GM23338 (cell line): ENCODE measurements around the gene ACVR2A. TPM values are rescaled to one million over a fixed set of nuclear protein-coding genes. Genes with fewer than 3 reads are reported as not detected.

Experiments used
- ATAC-seq: fragments of 200-7000 bp; cut with Tn5 transposase; 3 replicates; pipeline ENCODE4 v1.9.1; 2020
- DNase-seq: peaks from one replicate; pipeline ENCODE4 v3.0.0-alpha.2; 2015; ENCODE audit warnings: low spot score
- H2AFZ ChIP-seq: fragments of 200-600 bp; sonication (generic); 2 replicates; pipeline ENCODE4 v1.8.0; 2016; ENCODE audit warnings: antibody characterized with exemption, mild to moderate bottlenecking, moderate library complexity
- H3F3A ChIP-seq: fragments of 200-600 bp; sonication (generic); replicated peaks from 2 replicates; pipeline ENCODE4 v1.8.0; 2017; ENCODE audit warnings: antibody characterized with exemption, mixed run types, low read depth
- H3K27ac ChIP-seq: fragments of 200-600 bp; sonication (generic); 2 replicates; pipeline ENCODE4 v1.6.1; 2016; ENCODE audit warnings: low read depth
- H3K27me3 ChIP-seq: fragments of 200-600 bp; sonication (generic); 2 replicates; pipeline ENCODE4 v1.8.0; 2016; ENCODE audit warnings: mild to moderate bottlenecking, mixed run types, moderate library complexity; ENCODE audit not compliant: insufficient read depth
- H3K36me3 ChIP-seq: fragments of 200-600 bp; sonication (generic); 2 replicates; pipeline ENCODE4 v1.8.0; 2016; ENCODE audit warnings: mild to moderate bottlenecking; ENCODE audit not compliant: insufficient read depth
- H3K4me1 ChIP-seq: fragments of 200-600 bp; sonication (generic); 2 replicates; pipeline ENCODE4 v1.8.0; 2016; ENCODE audit warnings: mild to moderate bottlenecking, moderate library complexity; ENCODE audit not compliant: insufficient read depth
- H3K4me2 ChIP-seq: fragments of 200-600 bp; sonication (generic); 2 replicates; pipeline ENCODE4 v1.7.1; 2017; ENCODE audit warnings: mixed run types
- H3K4me3 ChIP-seq: fragments of 200-600 bp; sonication (generic); 2 replicates; pipeline ENCODE4 v1.6.1; 2016; ENCODE audit warnings: mixed run types
- H3K79me2 ChIP-seq: fragments of 200-600 bp; sonication (generic); replicated peaks from 2 replicates; pipeline ENCODE4 v1.8.0; 2017; ENCODE audit warnings: mild to moderate bottlenecking; ENCODE audit not compliant: insufficient read depth
- H3K9me2 ChIP-seq: fragments of 200-600 bp; sonication (generic); 2 replicates; pipeline ENCODE4 v1.8.0; 2017; ENCODE audit not compliant: insufficient read depth
- H4K20me1 ChIP-seq: fragments of 200-600 bp; sonication (generic); replicated peaks from 2 replicates; pipeline ENCODE4 v1.8.0; 2017; ENCODE audit warnings: mild to moderate bottlenecking; ENCODE audit not compliant: insufficient read depth
- H3K27ac Mint-ChIP-seq: 2 replicates; pipeline ENCODE4 v1.8.0; 2020; ENCODE audit warnings: inconsistent platforms, mild to moderate bottlenecking, moderate library complexity, mixed read lengths
- H3K27me3 Mint-ChIP-seq: 3 replicates; pipeline ENCODE4 v1.8.0; 2022; ENCODE audit warnings: low read depth, mild to moderate bottlenecking, moderate library complexity, mixed read lengths, inconsistent platforms; ENCODE audit not compliant: insufficient read depth, poor library complexity
- H3K36me3 Mint-ChIP-seq: 3 replicates; pipeline ENCODE4 v1.8.0; 2021; ENCODE audit warnings: low read depth, mild to moderate bottlenecking, inconsistent platforms, moderate library complexity, mixed read lengths
- H3K4me1 Mint-ChIP-seq: 3 replicates; pipeline ENCODE4 v1.8.0; 2020; ENCODE audit warnings: mild to moderate bottlenecking, inconsistent platforms, mixed read lengths
- H3K4me3 Mint-ChIP-seq: 3 replicates; pipeline ENCODE4 v1.8.0; 2021; ENCODE audit warnings: moderate library complexity, mild to moderate bottlenecking, inconsistent platforms, mixed read lengths
- H3K9me3 Mint-ChIP-seq: 3 replicates; pipeline ENCODE4 v1.8.0; 2020; ENCODE audit warnings: moderate library complexity, mild to moderate bottlenecking, inconsistent platforms, mixed read lengths
- CREB1 ChIP-seq: fragments of 250-450 bp; sonication (Bioruptor Pico); IDR thresholded peaks from 2 replicates; pipeline ENCODE4 v1.5.0; 2020; ENCODE audit warnings: low read depth, mild to moderate bottlenecking, moderate library complexity
- EZH2phosphoT487 ChIP-seq: fragments of 200-600 bp; sonication (generic); IDR thresholded peaks from one replicate; pipeline ENCODE4 v1.8.1; 2018; ENCODE audit warnings: antibody characterized with exemption; ENCODE audit not compliant: unreplicated experiment
- JUNB ChIP-seq: IDR thresholded peaks from one replicate; pipeline ENCODE4 v1.6.1; 2016; ENCODE audit warnings: antibody characterized with exemption; ENCODE audit not compliant: unreplicated experiment
- NANOG ChIP-seq: IDR thresholded peaks from 2 replicates; pipeline ENCODE4 v1.6.1; 2016; ENCODE audit warnings: antibody characterized with exemption, borderline replicate concordance
- POLR2AphosphoS5 ChIP-seq: IDR thresholded peaks from 2 replicates; pipeline ENCODE4 v1.6.1; 2016; ENCODE audit warnings: antibody characterized with exemption, low read depth
- ZNF331 ChIP-seq: fragments of 250-450 bp; sonication (Bioruptor Pico); IDR thresholded peaks from 2 replicates; pipeline ENCODE4 v1.5.0; 2020; ENCODE audit warnings: low read depth, mild to moderate bottlenecking, moderate library complexity
- polyA plus RNA-seq: library from polyadenylated mRNA; unstranded; fragments of >200 nt; fragmentation: Nextera tagmentation; extraction: Ambion mirVana; gene quantifications from 2 replicates; pipeline ENCODE4 v1.2.1, GENCODE V29; 2016
- total RNA-seq: library from RNA; depleted of rRNA; stranded (reverse); fragments of >200 nt; shearing (Covaris generic); gene quantifications from 2 replicates; pipeline ENCODE4 v1.2.3, GENCODE V29; 2014
- TF ChIP-seq, protein P1 (sequence below), 2 experiments: fragments of 200-600 bp in 1 of 2; sonication (generic) in 1 of 2; conservative IDR thresholded peaks; 2 replicates each; pipeline versions ENCODE4 v1.5.1 to v1.6.1; 2016 to 2017; ENCODE audit warnings: antibody characterized with exemption in 2 of 2, low read depth in 2 of 2, mild to moderate bottlenecking in 2 of 2, moderate library complexity in 1 of 2
- TF ChIP-seq, protein P2 (sequence below): fragments of 250-450 bp; sonication (Bioruptor Pico); IDR thresholded peaks from 2 replicates; pipeline ENCODE4 v1.5.0; 2020; ENCODE audit warnings: mild to moderate bottlenecking, moderate library complexity
- TF ChIP-seq, protein P3 (sequence below): IDR thresholded peaks from one replicate; pipeline ENCODE4 v1.6.1; 2018; ENCODE audit warnings: antibody characterized with exemption; ENCODE audit not compliant: unreplicated experiment

Gene ACVR2A
- total and polyA plus RNA-seq, 2 experiments from 2014 or later: 11.8 to 15.6 TPM

GRCh38 chr2:147854557-147855134 lies 9.8 kb downstream of the ACVR2A start (continued):
- TF ChIP-seq POLR2AphosphoS5 (no peak), CREB1 (no peak), ZNF331 (no peak), EZH2phosphoT487 (no peak)
- TF ChIP-seq, protein P1, sequence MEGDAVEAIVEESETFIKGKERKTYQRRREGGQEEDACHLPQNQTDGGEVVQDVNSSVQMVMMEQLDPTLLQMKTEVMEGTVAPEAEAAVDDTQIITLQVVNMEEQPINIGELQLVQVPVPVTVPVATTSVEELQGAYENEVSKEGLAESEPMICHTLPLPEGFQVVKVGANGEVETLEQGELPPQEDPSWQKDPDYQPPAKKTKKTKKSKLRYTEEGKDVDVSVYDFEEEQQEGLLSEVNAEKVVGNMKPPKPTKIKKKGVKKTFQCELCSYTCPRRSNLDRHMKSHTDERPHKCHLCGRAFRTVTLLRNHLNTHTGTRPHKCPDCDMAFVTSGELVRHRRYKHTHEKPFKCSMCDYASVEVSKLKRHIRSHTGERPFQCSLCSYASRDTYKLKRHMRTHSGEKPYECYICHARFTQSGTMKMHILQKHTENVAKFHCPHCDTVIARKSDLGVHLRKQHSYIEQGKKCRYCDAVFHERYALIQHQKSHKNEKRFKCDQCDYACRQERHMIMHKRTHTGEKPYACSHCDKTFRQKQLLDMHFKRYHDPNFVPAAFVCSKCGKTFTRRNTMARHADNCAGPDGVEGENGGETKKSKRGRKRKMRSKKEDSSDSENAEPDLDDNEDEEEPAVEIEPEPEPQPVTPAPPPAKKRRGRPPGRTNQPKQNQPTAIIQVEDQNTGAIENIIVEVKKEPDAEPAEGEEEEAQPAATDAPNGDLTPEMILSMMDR (conservative IDR thresholded peaks at IDR 0.05; ENCODE audit: low read depth in 2 of 2): no peak

DNA sequence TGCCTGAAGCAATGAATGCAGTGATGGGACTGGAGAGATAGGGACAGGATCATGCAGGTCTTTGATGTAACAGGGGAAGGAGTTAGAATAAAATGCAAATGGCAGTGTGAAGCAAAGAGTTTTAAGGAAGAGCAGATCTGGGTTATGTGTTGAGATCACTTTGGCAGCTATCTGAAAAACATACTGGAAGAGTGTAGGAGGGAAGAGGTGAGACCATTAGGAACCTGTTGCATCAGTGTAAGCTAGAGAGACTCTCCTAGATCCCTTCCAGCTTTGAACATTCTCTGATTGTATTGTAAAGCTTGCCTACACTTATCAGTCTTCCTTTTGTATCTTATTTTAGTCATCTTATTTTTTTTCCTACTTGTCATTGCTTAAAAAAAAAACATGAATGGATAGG lies 10.5 kb downstream of the ACVR2A start:
- ATAC-seq (peak; percentile 20; the same call in 1 of the 3 replicates), DNase-seq (no peak)
- no peaks in the 10 kb centered on the region for H3K36me3 Mint-ChIP-seq
- Histone ChIP-seq H3K36me3 (no peaks in the 10 kb centered on the region), H3F3A (no peaks in the 10 kb centered on the region), H3K4me3 (no peak overlapping the region), H3K4me1 (peaks cover 45% of the 10 kb centered on the region), H3K9me2 (no peaks in the 10 kb centered on the region), H2AFZ (no peak overlapping the region), H3K27ac (no peak overlapping the region), H4K20me1 (no peaks in the 10 kb centered on the region; the same call in none of the 2 replicates), H3K79me2 (peaks cover 96% of the 10 kb centered on the region), H3K27me3 (no peaks in the 10 kb centered on the region), H3K4me2 (no peak overlapping the region)
- H3K4me3 Mint-ChIP-seq: no peak overlapping the region
- peak overlapping the region; percentile 1; the same call in 1 of the 2 replicates for H3K27ac Mint-ChIP-seq
- H3K4me1 Mint-ChIP-seq: peaks cover 47% of the 10 kb centered on the region
- H3K27me3 Mint-ChIP-seq: no peaks in the 10 kb centered on the region
- no peaks in the 10 kb centered on the region for H3K9me3 Mint-ChIP-seq
- TF ChIP-seq CREB1 (no peak), EZH2phosphoT487 (no peak), NANOG (no peak), ZNF331 (no peak), JUNB (no peak), POLR2AphosphoS5 (no peak)
- TF ChIP-seq, protein P2, sequence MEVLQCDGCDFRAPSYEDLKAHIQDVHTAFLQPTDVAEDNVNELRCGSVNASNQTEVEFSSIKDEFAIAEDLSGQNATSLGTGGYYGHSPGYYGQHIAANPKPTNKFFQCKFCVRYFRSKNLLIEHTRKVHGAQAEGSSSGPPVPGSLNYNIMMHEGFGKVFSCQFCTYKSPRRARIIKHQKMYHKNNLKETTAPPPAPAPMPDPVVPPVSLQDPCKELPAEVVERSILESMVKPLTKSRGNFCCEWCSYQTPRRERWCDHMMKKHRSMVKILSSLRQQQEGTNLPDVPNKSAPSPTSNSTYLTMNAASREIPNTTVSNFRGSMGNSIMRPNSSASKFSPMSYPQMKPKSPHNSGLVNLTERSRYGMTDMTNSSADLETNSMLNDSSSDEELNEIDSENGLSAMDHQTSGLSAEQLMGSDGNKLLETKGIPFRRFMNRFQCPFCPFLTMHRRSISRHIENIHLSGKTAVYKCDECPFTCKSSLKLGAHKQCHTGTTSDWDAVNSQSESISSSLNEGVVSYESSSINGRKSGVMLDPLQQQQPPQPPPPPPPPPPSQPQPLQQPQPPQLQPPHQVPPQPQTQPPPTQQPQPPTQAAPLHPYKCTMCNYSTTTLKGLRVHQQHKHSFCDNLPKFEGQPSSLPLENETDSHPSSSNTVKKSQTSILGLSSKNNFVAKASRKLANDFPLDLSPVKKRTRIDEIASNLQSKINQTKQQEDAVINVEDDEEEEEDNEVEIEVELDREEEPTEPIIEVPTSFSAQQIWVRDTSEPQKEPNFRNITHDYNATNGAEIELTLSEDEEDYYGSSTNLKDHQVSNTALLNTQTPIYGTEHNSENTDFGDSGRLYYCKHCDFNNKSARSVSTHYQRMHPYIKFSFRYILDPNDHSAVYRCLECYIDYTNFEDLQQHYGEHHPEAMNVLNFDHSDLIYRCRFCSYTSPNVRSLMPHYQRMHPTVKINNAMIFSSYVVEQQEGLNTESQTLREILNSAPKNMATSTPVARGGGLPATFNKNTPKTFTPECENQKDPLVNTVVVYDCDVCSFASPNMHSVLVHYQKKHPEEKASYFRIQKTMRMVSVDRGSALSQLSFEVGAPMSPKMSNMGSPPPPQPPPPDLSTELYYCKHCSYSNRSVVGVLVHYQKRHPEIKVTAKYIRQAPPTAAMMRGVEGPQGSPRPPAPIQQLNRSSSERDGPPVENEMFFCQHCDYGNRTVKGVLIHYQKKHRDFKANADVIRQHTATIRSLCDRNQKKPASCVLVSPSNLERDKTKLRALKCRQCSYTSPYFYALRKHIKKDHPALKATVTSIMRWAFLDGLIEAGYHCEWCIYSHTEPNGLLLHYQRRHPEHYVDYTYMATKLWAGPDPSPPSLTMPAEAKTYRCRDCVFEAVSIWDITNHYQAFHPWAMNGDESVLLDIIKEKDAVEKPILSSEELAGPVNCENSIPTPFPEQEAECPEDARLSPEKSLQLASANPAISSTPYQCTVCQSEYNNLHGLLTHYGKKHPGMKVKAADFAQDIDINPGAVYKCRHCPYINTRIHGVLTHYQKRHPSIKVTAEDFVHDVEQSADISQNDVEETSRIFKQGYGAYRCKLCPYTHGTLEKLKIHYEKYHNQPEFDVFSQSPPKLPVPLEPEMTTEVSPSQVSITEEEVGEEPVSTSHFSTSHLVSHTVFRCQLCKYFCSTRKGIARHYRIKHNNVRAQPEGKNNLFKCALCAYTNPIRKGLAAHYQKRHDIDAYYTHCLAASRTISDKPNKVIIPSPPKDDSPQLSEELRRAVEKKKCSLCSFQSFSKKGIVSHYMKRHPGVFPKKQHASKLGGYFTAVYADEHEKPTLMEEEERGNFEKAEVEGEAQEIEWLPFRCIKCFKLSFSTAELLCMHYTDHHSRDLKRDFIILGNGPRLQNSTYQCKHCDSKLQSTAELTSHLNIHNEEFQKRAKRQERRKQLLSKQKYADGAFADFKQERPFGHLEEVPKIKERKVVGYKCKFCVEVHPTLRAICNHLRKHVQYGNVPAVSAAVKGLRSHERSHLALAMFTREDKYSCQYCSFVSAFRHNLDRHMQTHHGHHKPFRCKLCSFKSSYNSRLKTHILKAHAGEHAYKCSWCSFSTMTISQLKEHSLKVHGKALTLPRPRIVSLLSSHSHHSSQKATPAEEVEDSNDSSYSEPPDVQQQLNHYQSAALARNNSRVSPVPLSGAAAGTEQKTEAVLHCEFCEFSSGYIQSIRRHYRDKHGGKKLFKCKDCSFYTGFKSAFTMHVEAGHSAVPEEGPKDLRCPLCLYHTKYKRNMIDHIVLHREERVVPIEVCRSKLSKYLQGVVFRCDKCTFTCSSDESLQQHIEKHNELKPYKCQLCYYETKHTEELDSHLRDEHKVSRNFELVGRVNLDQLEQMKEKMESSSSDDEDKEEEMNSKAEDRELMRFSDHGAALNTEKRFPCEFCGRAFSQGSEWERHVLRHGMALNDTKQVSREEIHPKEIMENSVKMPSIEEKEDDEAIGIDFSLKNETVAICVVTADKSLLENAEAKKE: no peak
- TF ChIP-seq, protein P3, sequence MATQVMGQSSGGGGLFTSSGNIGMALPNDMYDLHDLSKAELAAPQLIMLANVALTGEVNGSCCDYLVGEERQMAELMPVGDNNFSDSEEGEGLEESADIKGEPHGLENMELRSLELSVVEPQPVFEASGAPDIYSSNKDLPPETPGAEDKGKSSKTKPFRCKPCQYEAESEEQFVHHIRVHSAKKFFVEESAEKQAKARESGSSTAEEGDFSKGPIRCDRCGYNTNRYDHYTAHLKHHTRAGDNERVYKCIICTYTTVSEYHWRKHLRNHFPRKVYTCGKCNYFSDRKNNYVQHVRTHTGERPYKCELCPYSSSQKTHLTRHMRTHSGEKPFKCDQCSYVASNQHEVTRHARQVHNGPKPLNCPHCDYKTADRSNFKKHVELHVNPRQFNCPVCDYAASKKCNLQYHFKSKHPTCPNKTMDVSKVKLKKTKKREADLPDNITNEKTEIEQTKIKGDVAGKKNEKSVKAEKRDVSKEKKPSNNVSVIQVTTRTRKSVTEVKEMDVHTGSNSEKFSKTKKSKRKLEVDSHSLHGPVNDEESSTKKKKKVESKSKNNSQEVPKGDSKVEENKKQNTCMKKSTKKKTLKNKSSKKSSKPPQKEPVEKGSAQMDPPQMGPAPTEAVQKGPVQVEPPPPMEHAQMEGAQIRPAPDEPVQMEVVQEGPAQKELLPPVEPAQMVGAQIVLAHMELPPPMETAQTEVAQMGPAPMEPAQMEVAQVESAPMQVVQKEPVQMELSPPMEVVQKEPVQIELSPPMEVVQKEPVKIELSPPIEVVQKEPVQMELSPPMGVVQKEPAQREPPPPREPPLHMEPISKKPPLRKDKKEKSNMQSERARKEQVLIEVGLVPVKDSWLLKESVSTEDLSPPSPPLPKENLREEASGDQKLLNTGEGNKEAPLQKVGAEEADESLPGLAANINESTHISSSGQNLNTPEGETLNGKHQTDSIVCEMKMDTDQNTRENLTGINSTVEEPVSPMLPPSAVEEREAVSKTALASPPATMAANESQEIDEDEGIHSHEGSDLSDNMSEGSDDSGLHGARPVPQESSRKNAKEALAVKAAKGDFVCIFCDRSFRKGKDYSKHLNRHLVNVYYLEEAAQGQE: no peak
- TF ChIP-seq, protein P1 (conservative IDR thresholded peaks at IDR 0.05; ENCODE audit: low read depth in 2 of 2): no peak
